Keratinocyte (primary cell): ENCODE data around the gene FUT4. TPM values are rescaled to one million over a fixed set of nuclear protein-coding genes. Genes with fewer than 3 reads are reported as not detected.

Source experiments
- DNase-seq: peaks from one replicate; pipeline ENCODE4 v3.0.0-alpha.2; 2011; ENCODE audit warnings: low read depth, missing footprints, low spot score
- FAIRE-seq: peaks from 2 replicates; lab custom pipeline; 2011; peaks lifted over from hg19 to GRCh38; lab: Jason Lieb, UNC
- H2AFZ ChIP-seq: 2 replicates; pipeline ENCODE4 v1.6.0; 2012; ENCODE audit warnings: low read length, control low read depth, inconsistent platforms; ENCODE audit not compliant: control insufficient read depth
- H3K27ac ChIP-seq: 2 replicates; pipeline ENCODE4 v1.5.1; 2011; ENCODE audit warnings: low read length; ENCODE audit not compliant: control insufficient read depth, insufficient read depth
- H3K27me3 ChIP-seq: 3 replicates; pipeline ENCODE4 v1.6.0; 2011; ENCODE audit warnings: low read length; ENCODE audit not compliant: control insufficient read depth, insufficient read depth; ENCODE audit errors: extremely low read depth
- H3K36me3 ChIP-seq, 2 experiments: 2 replicates in 1 of 2; 3 replicates in 1 of 2; pipeline ENCODE4 v1.5.1; 2011; ENCODE audit warnings: low read length in 2 of 2, mild to moderate bottlenecking in 1 of 2; ENCODE audit not compliant: control insufficient read depth in 2 of 2, insufficient read depth in 2 of 2; ENCODE audit errors: extremely low read depth in 1 of 2
- H3K4me1 ChIP-seq: 3 replicates; pipeline ENCODE4 v1.5.1; 2011; ENCODE audit warnings: low read length; ENCODE audit not compliant: control insufficient read depth, insufficient read depth; ENCODE audit errors: extremely low read depth
- H3K4me2 ChIP-seq: 3 replicates; pipeline ENCODE4 v1.6.0; 2011; ENCODE audit warnings: low read depth, low read length; ENCODE audit not compliant: control insufficient read depth, insufficient read depth; ENCODE audit errors: extremely low read depth
- H3K4me3 ChIP-seq, 3 experiments: fragments of 200-600 bp in 1 of 3; sonication (generic) in 1 of 3; 2 replicates in 2 of 3; 3 replicates in 1 of 3; pipeline ENCODE4 v1.5.1; 2011 to 2016; ENCODE audit warnings: low read length in 3 of 3, mild to moderate bottlenecking in 3 of 3, control low read depth in 2 of 3, inconsistent platforms in 1 of 3, low read depth in 1 of 3, mixed read lengths in 1 of 3, mixed run types in 1 of 3, moderate library complexity in 1 of 3; ENCODE audit not compliant: control insufficient read depth in 2 of 3, insufficient read depth in 2 of 3; ENCODE audit errors: extremely low read depth in 1 of 3
- H3K79me2 ChIP-seq: 2 replicates; pipeline ENCODE4 v1.6.0; 2012; ENCODE audit warnings: low read length; ENCODE audit not compliant: control insufficient read depth, insufficient read depth
- H3K9ac ChIP-seq: 3 replicates; pipeline ENCODE4 v1.6.0; 2011; ENCODE audit warnings: low read length; ENCODE audit not compliant: control insufficient read depth, insufficient read depth; ENCODE audit errors: extremely low read depth
- H3K9me1 ChIP-seq: 3 replicates; pipeline ENCODE4 v1.6.0; 2011; ENCODE audit warnings: low read length; ENCODE audit not compliant: control insufficient read depth, insufficient read depth; ENCODE audit errors: extremely low read depth
- H3K9me3 ChIP-seq: 2 replicates; pipeline ENCODE4 v1.5.1; 2012; ENCODE audit warnings: low read depth, low read length; ENCODE audit not compliant: control insufficient read depth
- H4K20me1 ChIP-seq: 3 replicates; pipeline ENCODE4 v1.6.0; 2011; ENCODE audit warnings: low read length; ENCODE audit not compliant: control insufficient read depth, insufficient read depth; ENCODE audit errors: extremely low read depth
- EZH2 ChIP-seq: IDR thresholded peaks from one replicate; pipeline ENCODE4 v1.6.1; 2012; ENCODE audit warnings: inconsistent platforms, mild to moderate bottlenecking, low read length, moderate library complexity
- dilution Hi-C: fragments of 300-500 bp; cut with MboI; formaldehyde crosslinking; loops from one replicate; pipeline ENCODE4 v1.7.0; 2020; ENCODE audit warnings: low sequenced_read_pairs; ENCODE audit not compliant: extremely low pct_ligation_motif_present
- polyA plus RNA-seq, 5 experiments: library from polyadenylated mRNA; depleted of rRNA in 3 of 5; stranded (reverse) in 3 of 5; stranded (forward) in 1 of 5; unstranded in 1 of 5; fragments of >200 nt; gene quantifications; 1 replicate in 1 of 5; 2 replicates in 3 of 5; 3 replicates in 1 of 5; pipeline versions ENCODE4 v1.2.1 to v1.2.3, GENCODE V29; 2011 to 2012; ENCODE audit warnings: missing spikeins in 2 of 5, low read depth in 1 of 5, low replicate concordance in 1 of 5
- TF ChIP-seq, protein P1 (sequence below), 3 experiments: IDR thresholded peaks in 1 of 3; conservative IDR thresholded peaks in 1 of 3; optimal IDR thresholded peaks in 1 of 3; 2 replicates in 2 of 3; 3 replicates in 1 of 3; pipeline versions ENCODE3 to v1.5.1; 2011; ENCODE audit warnings: low read length in 3 of 3, mild to moderate bottlenecking in 3 of 3, moderate library complexity in 2 of 3, control low read depth in 1 of 3, inconsistent platforms in 1 of 3; ENCODE audit not compliant: insufficient read depth in 2 of 3; ENCODE audit errors: extremely low read depth in 1 of 3

Gene FUT4
- polyA plus RNA-seq, 1 donor (not counting 4 experiments of a cell fraction or from before 2014, with no cell fraction given), result 0.39 TPM

DNA sequence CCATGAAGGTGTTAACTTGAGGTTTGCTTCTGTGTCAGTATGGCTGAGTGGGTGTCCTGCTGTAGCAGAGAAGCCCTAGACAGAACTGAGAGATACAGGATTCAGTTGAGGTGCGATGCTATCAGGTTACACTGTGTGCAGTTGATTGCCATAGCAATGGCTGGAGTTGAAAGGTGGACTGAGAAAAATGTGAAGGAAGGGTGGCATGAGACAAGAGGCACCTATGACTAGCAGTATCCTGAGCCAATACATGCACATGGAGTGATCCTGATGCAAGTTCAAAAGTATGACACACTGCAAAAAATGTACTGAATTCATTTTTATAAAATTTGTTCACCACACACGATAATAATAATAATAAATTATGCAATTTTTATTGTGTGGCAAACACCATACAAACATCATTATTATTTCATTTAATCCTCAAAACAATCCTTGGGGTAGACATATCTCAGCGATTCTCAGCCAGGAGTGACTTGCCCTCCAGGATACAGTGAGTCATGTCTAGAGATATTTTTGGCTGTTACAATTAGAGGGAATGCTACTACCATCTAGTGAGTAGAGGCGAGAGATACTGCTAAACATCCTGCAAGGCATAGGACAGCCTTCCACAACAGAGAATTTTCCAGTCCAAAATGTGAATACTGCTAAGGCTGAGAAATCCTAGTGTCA lies 19.6 kb downstream of the FUT4 start:
- Histone ChIP-seq H3K4me1 (peaks cover 12% of the 10 kb centered on the region), H3K9me3 (no peaks in the 10 kb centered on the region), H3K9me1 (no peaks in the 10 kb centered on the region), H4K20me1 (no peaks in the 10 kb centered on the region), H3K27ac (no peak overlapping the region), H3K4me2 (no peak overlapping the region), H3K36me3 (no peaks in the 10 kb centered on the region), H3K4me3 (no peak overlapping the region), H3K27me3 (no peaks in the 10 kb centered on the region), H2AFZ (no peak overlapping the region), H3K9ac (no peak overlapping the region), H3K79me2 (no peaks in the 10 kb centered on the region)
- TF ChIP-seq, protein P1, sequence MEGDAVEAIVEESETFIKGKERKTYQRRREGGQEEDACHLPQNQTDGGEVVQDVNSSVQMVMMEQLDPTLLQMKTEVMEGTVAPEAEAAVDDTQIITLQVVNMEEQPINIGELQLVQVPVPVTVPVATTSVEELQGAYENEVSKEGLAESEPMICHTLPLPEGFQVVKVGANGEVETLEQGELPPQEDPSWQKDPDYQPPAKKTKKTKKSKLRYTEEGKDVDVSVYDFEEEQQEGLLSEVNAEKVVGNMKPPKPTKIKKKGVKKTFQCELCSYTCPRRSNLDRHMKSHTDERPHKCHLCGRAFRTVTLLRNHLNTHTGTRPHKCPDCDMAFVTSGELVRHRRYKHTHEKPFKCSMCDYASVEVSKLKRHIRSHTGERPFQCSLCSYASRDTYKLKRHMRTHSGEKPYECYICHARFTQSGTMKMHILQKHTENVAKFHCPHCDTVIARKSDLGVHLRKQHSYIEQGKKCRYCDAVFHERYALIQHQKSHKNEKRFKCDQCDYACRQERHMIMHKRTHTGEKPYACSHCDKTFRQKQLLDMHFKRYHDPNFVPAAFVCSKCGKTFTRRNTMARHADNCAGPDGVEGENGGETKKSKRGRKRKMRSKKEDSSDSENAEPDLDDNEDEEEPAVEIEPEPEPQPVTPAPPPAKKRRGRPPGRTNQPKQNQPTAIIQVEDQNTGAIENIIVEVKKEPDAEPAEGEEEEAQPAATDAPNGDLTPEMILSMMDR (optimal IDR thresholded peaks at IDR 0.05 in 1 of 3, IDR thresholded peaks at IDR 0.05 in 1 of 3, conservative IDR thresholded peaks at IDR 0.05 in 1 of 3; ENCODE audit: extremely low read depth in 1 of 3, insufficient read depth in 2 of 3, low read length in 3 of 3), result peak; percentile 49 to 59 (median 56)
- TF ChIP-seq EZH2, result no peak
- dilution Hi-C loops, result no loop called here
- peak; percentile 94 for FAIRE-seq
- no peak for DNase-seq

DNA sequence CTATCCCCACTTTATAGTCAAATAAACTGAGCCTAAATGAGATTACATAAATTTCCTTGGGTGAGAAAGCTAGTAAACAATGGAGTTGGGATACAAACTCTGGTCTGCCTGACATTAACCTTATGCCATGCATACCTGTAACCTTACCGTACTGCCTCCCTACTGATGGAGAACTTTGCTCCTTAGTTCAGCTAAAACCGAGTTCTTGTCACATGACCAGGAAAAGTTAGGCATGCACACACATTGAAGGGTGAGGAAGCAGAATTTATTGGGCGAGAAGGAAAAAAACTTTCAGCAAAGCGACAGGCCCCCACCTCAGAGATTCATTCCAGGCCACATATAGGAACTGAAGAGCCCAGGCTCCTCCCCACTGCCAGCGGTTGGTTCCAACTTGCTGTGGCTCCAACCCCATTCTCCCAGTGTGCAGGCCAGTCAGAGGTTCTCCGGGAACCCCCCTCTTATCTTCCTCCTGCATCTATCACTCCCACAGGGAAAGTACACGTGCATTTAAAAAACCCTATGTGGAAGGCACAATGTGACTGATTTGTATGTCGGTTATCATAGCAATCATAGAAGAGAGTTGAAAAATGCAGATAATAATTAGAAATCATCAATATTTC lies 20.2 kb downstream of the FUT4 start:
- H3K27ac ChIP-seq, result no peak overlapping the region
- H3K9ac ChIP-seq, result no peak overlapping the region
- no peaks in the 10 kb centered on the region for H3K79me2 ChIP-seq
- H2AFZ ChIP-seq, result no peak overlapping the region
- H3K9me1 ChIP-seq, result no peaks in the 10 kb centered on the region
- H3K4me3 ChIP-seq, result no peak overlapping the region
- H3K27me3 ChIP-seq, result no peaks in the 10 kb centered on the region
- DNase-seq (no peak), FAIRE-seq (no peak)
- no peaks in the 10 kb centered on the region for H3K36me3 ChIP-seq
- H3K4me2 ChIP-seq, result no peak overlapping the region
- peaks cover 12% of the 10 kb centered on the region for H3K4me1 ChIP-seq
- H4K20me1 ChIP-seq, result no peaks in the 10 kb centered on the region
- TF ChIP-seq, protein P1 (optimal IDR thresholded peaks at IDR 0.05 in 1 of 3, IDR thresholded peaks at IDR 0.05 in 1 of 3, conservative IDR thresholded peaks at IDR 0.05 in 1 of 3; ENCODE audit: extremely low read depth in 1 of 3, insufficient read depth in 2 of 3, low read length in 3 of 3), result no peak
- no peak for TF ChIP-seq EZH2
- dilution Hi-C loops, result no loop called here
- no peaks in the 10 kb centered on the region for H3K9me3 ChIP-seq
